ENCODE data around the gene CCDC32.

GRCh38 chr15:40543631-40544294 is 21.1 kb downstream of the CCDC32 start:
- TF ChIP-seq CTCF (conservative IDR thresholded peaks at IDR 0.05) (no peak), EZH2 (IDR thresholded peaks at IDR 0.05; ENCODE audit: low read depth) (no peak)

Data from PC-9 (cell line).